ENCODE results near the gene ZCCHC14.

Gene ZCCHC14

DNA sequence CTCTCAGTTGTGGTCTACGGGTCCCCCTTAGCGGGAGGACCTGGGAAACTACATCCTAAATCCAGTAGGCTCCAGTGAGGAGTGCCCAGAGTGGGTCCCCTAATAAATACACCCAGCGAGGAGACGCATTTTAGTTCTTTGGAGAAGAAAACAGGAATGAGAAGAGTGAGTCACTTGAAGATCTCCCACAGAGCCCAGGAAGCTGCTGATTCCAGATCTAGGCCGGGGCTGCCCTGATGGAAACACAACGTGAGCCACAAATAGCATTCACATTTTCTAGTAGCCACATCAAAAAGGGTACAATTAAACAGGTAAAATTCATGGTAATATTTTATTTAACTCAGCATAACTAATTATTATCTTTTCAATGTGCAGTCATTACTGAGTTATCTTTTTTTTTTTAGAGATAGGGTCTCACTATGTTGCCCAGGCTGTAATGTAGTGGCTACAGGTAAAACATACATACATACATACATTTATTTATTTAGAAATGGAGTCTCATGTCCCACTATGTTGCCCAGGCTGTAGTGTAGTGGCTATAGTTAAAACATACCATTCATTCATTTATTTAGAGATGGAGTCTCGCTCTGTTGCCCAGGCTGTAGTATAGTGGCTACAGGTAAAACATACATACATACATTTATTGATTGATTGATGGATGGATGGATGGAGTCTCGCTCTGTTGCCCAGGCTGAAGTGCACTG is 130.8 kb downstream of the ZCCHC14 start:
- no peak for DNase-seq (ENCODE audit: low read depth)

DNA sequence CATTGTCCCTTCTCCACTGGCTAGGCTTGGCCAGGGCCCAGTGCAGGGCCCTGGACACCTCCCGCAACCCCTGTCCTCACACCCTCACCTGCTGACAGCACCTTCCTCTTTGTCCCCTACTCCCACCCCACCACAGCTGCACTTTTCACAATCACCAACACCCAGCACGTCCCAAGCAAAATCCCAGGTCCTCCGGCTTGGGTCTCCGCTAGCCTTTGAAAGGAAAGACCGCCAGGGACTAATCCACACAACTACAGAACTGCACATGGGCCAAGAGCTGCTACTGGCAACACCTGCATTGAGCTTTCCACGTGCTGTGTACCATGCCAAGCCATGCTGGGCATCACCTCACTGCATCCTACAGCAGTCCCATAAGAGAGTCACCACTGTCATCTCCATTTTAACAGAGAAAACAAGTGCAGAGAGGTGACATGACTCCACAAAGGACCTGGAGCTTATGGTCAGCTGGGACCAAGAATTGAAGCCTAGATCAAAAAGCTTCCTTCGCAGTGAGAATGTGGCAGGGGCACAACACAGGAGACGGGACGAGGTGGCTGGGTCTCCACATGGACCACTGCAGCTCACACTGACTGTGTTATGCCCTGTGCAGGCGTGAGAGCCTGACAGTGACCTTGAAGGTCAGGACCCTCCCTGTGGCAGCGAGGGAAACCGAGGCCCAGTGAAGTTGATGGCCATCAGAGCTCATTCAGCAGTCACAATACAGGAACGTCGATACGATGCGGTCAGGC is 131.8 kb downstream of the ZCCHC14 start:
- no peak for DNase-seq (ENCODE audit: low read depth)

DNA sequence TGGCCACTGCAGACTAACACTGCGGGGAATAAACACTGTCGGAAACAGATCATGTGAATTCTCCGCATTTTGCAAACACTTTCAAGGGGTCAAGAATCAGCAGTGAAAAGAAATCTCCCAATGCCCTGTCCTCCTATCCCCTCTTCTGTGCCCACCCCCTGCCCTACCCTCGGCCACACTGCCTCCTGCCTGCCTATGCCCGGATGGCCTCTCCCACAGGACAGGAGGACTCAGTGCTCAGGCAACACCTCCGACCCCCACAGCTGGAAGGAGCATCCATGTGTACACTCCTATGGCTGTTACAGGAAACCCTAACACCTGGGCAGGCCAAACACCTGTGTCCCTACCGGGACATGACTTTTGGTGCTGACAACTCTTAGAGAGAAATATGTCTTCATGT is 133.7 kb downstream of the ZCCHC14 start:
- DNase-seq (ENCODE audit: low read depth): no peak

DNA sequence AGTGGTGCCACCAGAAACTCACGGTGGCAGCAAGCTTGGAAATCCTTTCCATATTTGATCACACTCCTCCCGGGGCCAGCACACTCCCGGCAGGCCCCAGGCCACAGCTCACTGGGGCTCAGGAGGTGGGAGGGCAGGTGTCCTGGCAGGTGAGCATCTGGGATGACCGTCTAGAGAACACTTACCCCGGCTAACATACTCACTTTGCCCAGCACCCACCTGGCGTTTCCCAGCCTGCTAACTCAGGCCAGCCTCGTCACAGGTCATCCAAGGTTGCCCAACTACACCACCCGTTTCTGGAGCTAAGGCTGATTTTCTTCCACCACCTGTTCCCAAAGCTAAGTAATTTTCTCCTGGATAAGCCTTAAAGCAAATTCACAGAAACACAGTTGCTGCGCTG is 134.1 kb downstream of the ZCCHC14 start:
- DNase-seq (ENCODE audit: low read depth): no peak

DNA sequence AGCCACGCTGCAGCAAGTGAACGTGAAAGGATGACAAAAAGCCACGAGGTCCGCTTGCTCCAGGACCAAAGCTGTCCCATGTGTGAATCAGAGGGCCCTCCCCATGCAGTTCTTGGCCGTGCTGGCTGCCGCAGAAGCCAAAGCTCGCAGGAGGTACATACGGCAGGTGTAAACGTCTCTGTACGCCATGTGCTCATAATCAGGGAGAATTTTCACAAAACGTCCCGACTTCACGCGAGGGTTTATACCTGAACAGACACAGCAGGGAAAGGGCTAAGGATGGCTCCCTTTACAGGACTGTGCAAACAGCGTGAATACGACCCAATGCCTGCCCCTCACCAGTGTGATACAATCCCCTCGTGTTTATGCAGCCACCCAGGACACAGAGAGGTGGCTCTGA is 134.6 kb downstream of the ZCCHC14 start:
- no peak for DNase-seq (ENCODE audit: low read depth)

DNA sequence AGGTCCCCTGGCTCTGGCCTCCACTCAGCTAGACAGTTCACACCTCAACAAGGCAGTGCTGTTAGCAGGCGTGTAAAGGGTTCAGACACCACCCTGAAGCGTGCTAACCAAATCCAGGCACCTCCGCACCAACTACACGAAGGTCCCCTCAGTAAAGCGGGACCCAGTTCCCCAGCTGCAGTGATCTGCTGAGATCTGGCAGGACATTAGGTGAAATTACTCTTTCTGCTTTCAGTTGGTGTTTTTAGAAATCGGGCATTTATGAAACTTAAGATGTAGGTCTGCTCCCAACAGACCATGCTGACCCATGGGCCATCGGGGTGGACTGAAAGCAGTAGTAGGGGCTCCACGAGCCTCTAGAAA is 136.4 kb downstream of the ZCCHC14 start:
- DNase-seq (ENCODE audit: low read depth): no peak

Measured in fibroblast of the conjunctiva (primary cell).